Fibroblast of pulmonary artery (primary cell): ENCODE measurements around the gene PACS1.

ENCODE experiments used
- DNase-seq: peaks from one replicate; pipeline ENCODE4 v3.0.0-alpha.2; 2010; ENCODE audit warnings: low read depth
- H3K4me3 ChIP-seq: replicated peaks from 2 replicates; pipeline ENCODE4 v1.5.1; 2011; ENCODE audit warnings: low read depth, mild to moderate bottlenecking, control low read depth, low read length, moderate library complexity
- TF ChIP-seq, protein P1 (sequence below): IDR thresholded peaks from 2 replicates; pipeline ENCODE4 v1.5.1; 2011; ENCODE audit warnings: mild to moderate bottlenecking, control low read depth, low read length, inconsistent platforms; ENCODE audit errors: missing control alignments

PACS1 gene

GRCh38 chr11:66220566-66220935 lies 150.5 kb downstream of the PACS1 start:
- H3K4me3 ChIP-seq = no peak overlapping the region
- DNase-seq = no peak
- TF ChIP-seq, protein P1, sequence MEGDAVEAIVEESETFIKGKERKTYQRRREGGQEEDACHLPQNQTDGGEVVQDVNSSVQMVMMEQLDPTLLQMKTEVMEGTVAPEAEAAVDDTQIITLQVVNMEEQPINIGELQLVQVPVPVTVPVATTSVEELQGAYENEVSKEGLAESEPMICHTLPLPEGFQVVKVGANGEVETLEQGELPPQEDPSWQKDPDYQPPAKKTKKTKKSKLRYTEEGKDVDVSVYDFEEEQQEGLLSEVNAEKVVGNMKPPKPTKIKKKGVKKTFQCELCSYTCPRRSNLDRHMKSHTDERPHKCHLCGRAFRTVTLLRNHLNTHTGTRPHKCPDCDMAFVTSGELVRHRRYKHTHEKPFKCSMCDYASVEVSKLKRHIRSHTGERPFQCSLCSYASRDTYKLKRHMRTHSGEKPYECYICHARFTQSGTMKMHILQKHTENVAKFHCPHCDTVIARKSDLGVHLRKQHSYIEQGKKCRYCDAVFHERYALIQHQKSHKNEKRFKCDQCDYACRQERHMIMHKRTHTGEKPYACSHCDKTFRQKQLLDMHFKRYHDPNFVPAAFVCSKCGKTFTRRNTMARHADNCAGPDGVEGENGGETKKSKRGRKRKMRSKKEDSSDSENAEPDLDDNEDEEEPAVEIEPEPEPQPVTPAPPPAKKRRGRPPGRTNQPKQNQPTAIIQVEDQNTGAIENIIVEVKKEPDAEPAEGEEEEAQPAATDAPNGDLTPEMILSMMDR = no peak

DNA sequence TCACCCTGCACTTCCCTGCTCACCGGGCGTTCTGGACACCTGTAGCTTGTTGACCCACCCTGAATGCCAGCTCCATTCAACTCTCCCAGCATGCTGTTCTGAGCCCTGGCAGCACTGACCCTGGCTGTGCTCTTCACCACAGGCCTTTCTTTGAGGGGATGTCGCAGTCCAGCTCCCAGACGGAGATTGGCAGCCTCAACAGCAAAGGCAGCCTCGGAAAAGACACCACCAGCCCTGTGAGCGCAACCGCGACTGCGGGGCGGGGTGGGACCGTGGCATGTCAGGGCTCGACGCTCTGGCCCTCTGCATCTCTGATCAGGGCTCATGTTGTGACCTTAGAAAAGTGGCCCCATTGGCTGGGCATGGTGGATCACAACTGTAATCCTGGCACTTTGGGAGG lies 150.9 kb downstream of the PACS1 start:
- H3K4me3 ChIP-seq = no peak overlapping the region
- no peak for DNase-seq
- TF ChIP-seq, protein P1 = no peak

GRCh38 chr11:66221726-66222236 lies 151.7 kb downstream of the PACS1 start:
- no peak for DNase-seq
- TF ChIP-seq, protein P1 = no peak
- no peak overlapping the region for H3K4me3 ChIP-seq

DNA sequence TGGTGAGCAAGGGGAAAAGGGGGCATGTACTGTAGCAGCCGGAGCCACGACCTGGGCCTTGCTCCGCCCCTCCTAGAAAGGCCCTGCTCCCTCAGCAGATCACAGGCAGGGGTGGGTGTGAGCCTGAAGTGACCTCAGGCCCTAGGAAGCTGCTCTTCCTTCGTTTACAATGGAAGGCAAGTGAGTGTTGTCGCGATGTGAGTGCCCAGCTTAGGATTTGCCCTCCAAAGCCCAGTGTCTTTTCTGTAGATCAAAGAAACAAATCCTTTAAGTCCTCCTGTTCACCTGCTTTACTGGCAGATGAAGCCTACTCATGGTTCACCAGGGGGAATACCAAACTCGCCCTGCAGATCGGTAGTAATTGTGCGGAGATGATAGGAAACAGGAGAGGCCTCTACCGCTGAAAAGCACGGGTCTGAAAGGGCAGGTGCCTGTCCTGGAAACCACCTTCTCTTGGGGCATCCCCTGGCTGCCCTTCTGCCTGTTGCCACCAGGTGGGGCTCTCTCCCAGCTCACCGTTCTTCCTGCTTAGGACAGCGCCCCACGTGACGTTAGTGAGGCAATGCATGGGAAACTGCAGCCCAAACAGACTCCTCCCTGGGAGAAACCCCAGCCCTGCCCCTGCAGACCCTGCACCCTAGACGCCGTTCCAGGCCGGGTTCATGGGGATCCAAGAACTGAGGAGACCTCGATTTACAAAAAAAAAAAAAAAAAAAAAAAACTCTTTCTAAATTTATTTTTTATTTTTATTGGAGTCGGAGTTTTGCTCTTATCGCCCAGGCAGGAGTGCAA lies 152.5 kb downstream of the PACS1 start:
- H3K4me3 ChIP-seq = no peak overlapping the region
- DNase-seq = peak; percentile 93
- TF ChIP-seq, protein P1 = peak; percentile 100

DNA sequence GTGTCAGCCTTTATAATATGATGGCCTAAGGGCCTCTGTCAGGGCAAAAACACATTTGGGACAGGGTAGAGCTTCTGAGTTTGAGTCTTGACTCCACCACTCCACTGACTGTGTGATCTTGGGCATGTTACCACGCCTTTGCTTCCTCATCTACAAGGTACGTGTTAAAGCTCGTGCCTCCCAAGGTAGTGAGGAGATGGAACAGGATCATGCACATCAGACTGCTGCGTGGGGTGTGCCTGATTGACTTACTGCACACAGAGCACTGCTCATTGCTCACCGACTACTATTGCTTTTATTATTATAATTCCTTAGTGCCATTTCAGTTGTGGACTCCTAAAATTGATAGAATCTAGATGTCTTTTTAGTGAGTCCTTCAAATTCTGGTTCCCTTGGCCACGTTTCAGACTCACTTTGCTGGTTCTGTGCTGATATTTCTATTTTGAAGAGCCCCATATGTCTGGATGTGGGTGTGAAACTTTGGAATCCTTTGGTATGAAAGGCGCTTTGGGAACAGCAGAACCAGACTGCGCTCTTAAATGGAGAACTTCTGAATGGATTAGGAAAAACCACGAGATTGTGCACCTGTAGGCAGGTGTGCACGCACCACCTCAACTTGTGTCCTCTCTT lies 154.3 kb downstream of the PACS1 start:
- TF ChIP-seq, protein P1 = no peak

DNA sequence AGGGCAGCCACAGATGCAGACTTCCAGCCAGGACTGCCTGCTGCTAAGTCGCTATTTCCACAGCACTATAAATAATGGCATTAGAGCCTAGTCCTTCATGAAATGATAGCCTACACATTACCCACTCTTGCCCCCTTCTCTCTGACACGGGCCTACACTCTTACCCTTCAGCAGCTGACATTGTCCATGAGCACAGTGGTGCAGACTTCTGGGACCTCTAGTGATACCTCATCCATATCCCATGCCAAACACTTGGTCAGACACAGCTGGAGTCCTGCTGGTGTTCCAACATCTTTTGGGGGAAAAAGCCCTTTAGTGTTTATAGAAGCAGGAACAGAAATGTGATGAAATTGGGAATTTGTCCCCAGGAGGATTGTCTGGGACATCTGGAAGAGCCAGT lies 155.0 kb downstream of the PACS1 start:
- H3K4me3 ChIP-seq = no peak overlapping the region
- TF ChIP-seq, protein P1 = no peak
- no peak for DNase-seq

More for the DNA sequence above, 154.3 kb downstream of the PACS1 start:
- no peak for DNase-seq
- H3K4me3 ChIP-seq = no peak overlapping the region

DNA sequence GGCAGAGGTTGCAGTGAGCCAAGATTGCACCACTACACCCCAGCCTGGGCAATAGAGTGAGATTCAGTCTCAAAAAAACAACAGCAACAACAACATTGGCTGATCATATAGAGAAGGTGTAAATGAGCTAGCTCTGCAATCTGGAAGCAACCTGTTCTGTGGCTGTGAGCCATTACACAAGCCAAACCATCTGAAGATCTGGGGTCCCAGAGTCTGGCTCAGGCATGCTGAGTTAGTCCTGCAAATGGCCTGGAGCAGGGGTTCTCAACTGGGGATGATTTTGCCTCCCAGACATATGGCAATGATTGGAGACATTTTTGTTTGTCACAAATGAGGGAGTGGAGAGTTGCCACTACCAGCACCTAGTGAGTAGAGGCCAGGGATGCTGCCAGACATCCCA lies 156.0 kb downstream of the PACS1 start:
- TF ChIP-seq, protein P1 = no peak
- DNase-seq = no peak
- H3K4me3 ChIP-seq = no peak overlapping the region
